IPS DF 19.7 (cell line): ENCODE data around the gene FKBP1C.

Source experiments
- DNase-seq: peaks from one replicate; pipeline ENCODE4 v3.0.0-alpha.2; 2013; ENCODE audit warnings: low read depth, low spot score

FKBP1C gene

DNA sequence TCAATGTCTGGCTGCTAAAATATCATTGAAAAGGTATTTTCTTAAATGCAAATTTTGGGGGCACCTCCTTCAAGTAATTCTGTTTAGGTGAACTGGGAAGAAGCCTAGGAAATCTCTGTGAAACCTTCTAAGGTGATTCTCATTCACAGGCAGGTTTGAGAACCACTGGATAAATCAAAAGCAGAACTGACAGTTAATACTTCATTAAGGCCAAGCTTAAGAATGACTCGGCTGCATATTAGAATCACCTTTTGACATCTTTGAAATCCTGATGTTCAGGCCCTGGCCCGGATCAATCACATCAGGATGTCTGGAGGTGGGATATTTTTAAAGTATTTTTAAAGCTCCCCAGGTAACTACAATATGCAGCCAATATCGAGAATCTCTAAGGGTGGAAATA lies 50.6 kb downstream of the FKBP1C start:
- no peak for DNase-seq
